H9 (cell line): ENCODE data around the gene GPRIN1. TPM values are rescaled to one million over a fixed set of nuclear protein-coding genes. Genes with fewer than 3 reads are reported as not detected.
A peak's percentile ranks its signal among the peaks of the same experiment; 100 is the strongest.

Source experiments
- DNase-seq: peaks from one replicate; pipeline ENCODE4 v3.0.0-alpha.2; 2017
- H2AFZ ChIP-seq: one replicate; pipeline ENCODE4 v1.6.1; 2013; ENCODE audit warnings: mild to moderate bottlenecking, low read length, control low read depth, moderate library complexity
- H2AK5ac ChIP-seq: 2 replicates; pipeline ENCODE4 v1.6.1; 2013; ENCODE audit warnings: low read length, control low read depth, mixed read lengths; ENCODE audit not compliant: insufficient read length
- H2BK120ac ChIP-seq: one replicate; pipeline ENCODE4 v1.6.1; 2013; ENCODE audit warnings: low read depth, mild to moderate bottlenecking, low read length, control low read depth, inconsistent platforms; ENCODE audit not compliant: poor library complexity, severe bottlenecking
- H2BK12ac ChIP-seq: 2 replicates; pipeline ENCODE4 v1.6.1; 2013; ENCODE audit warnings: low read length, control low read depth, mixed read lengths, low read depth; ENCODE audit not compliant: insufficient read length
- H2BK15ac ChIP-seq: 2 replicates; pipeline ENCODE4 v1.6.1; 2013; ENCODE audit warnings: low read depth, low read length, control low read depth
- H2BK20ac ChIP-seq: one replicate; pipeline ENCODE4 v1.6.1; 2013; ENCODE audit warnings: low read depth, mild to moderate bottlenecking, low read length, control low read depth, inconsistent platforms; ENCODE audit not compliant: poor library complexity, severe bottlenecking
- H2BK5ac ChIP-seq: 2 replicates; pipeline ENCODE4 v1.6.1; 2013; ENCODE audit warnings: low read length, control low read depth, mixed read lengths; ENCODE audit not compliant: insufficient read length
- H3K14ac ChIP-seq: 2 replicates; pipeline ENCODE4 v1.6.1; 2013; ENCODE audit warnings: low read length, control low read depth; ENCODE audit not compliant: insufficient read depth
- H3K18ac ChIP-seq: 2 replicates; pipeline ENCODE4 v1.6.1; 2013; ENCODE audit warnings: low read depth, mild to moderate bottlenecking, mixed read lengths, low read length, control low read depth; ENCODE audit not compliant: insufficient read length
- H3K23ac ChIP-seq: 2 replicates; pipeline ENCODE4 v1.6.1; 2013; ENCODE audit warnings: low read length, control low read depth, mixed read lengths, low read depth; ENCODE audit not compliant: insufficient read length
- H3K23me2 ChIP-seq: 2 replicates; pipeline ENCODE4 v1.6.1; 2013; ENCODE audit warnings: low read depth, mild to moderate bottlenecking, mixed read lengths, low read length, control low read depth; ENCODE audit not compliant: insufficient read length, poor library complexity, severe bottlenecking
- H3K27ac ChIP-seq: 2 replicates; pipeline ENCODE4 v1.5.1; 2013; ENCODE audit warnings: low read length, control low read depth, mixed read lengths, low read depth; ENCODE audit not compliant: insufficient read length
- H3K27me3 ChIP-seq: 2 replicates; pipeline ENCODE4 v1.6.1; 2013; ENCODE audit warnings: low read length, control low read depth, inconsistent platforms; ENCODE audit not compliant: insufficient read depth
- H3K4ac ChIP-seq: 2 replicates; pipeline ENCODE4 v1.6.1; 2013; ENCODE audit warnings: low read depth, mild to moderate bottlenecking, control low read depth, inconsistent platforms, low read length, moderate library complexity
- H3K4me1 ChIP-seq: 2 replicates; pipeline ENCODE4 v1.6.1; 2013; ENCODE audit warnings: low read length, control low read depth, inconsistent platforms; ENCODE audit not compliant: insufficient read depth
- H3K4me2 ChIP-seq: 2 replicates; pipeline ENCODE4 v1.6.1; 2013; ENCODE audit warnings: low read length, control low read depth, mixed read lengths; ENCODE audit not compliant: insufficient read length, insufficient read depth
- H3K56ac ChIP-seq: 2 replicates; pipeline ENCODE4 v1.6.1; 2013; ENCODE audit warnings: low read depth, mild to moderate bottlenecking, mixed read lengths, low read length, control low read depth; ENCODE audit not compliant: insufficient read length
- H3K79me1 ChIP-seq: 2 replicates; pipeline ENCODE4 v1.6.1; 2013; ENCODE audit warnings: low read depth, mild to moderate bottlenecking, moderate library complexity, low read length, control low read depth, inconsistent platforms; ENCODE audit not compliant: insufficient read depth, poor library complexity, severe bottlenecking
- H3K79me2 ChIP-seq: 2 replicates; pipeline ENCODE4 v1.6.1; 2013; ENCODE audit warnings: low read length, control low read depth, inconsistent platforms; ENCODE audit not compliant: insufficient read depth
- H3K9ac ChIP-seq: 2 replicates; pipeline ENCODE4 v1.6.1; 2013; ENCODE audit warnings: low read length, control low read depth, mixed read lengths; ENCODE audit not compliant: insufficient read length; ENCODE audit errors: extremely low read depth
- H3K9me3 ChIP-seq: one replicate; pipeline ENCODE4 v1.6.1; 2013; ENCODE audit warnings: low read depth, low read length, inconsistent platforms; ENCODE audit not compliant: control insufficient read depth
- H3T11ph ChIP-seq: one replicate; pipeline ENCODE4 v1.6.1; 2013; ENCODE audit warnings: mild to moderate bottlenecking, low read length, control low read depth, inconsistent platforms
- H4K20me1 ChIP-seq: one replicate; pipeline ENCODE4 v1.6.1; 2013; ENCODE audit not compliant: control insufficient read depth, insufficient read length, insufficient read depth
- H4K5ac ChIP-seq: 2 replicates; pipeline ENCODE4 v1.6.1; 2013; ENCODE audit warnings: low read depth, mild to moderate bottlenecking, mixed read lengths, low read length, control low read depth; ENCODE audit not compliant: insufficient read length
- H4K8ac ChIP-seq: replicated peaks from 2 replicates; pipeline ENCODE4 v1.6.1; 2013; ENCODE audit warnings: low read length, control low read depth, mixed read lengths, low read depth; ENCODE audit not compliant: insufficient read length
- H4K91ac ChIP-seq: 2 replicates; pipeline ENCODE4 v1.6.1; 2013; ENCODE audit warnings: low read depth, mild to moderate bottlenecking, moderate library complexity, mixed read lengths, low read length, control low read depth; ENCODE audit not compliant: insufficient read length
- H3K27ac Mint-ChIP-seq, 3 experiments: 2 replicates in 2 of 3; 3 replicates in 1 of 3; pipeline ENCODE4 v1.8.0; 2020 to 2021; ENCODE audit warnings: mixed read lengths in 3 of 3, mild to moderate bottlenecking in 1 of 3, moderate library complexity in 1 of 3
- H3K27me3 Mint-ChIP-seq: 2 replicates; pipeline ENCODE4 v1.8.0; 2021; ENCODE audit warnings: low read depth, mild to moderate bottlenecking, moderate library complexity, mixed read lengths
- H3K36me3 Mint-ChIP-seq, 3 experiments: 2 replicates in 2 of 3; 3 replicates in 1 of 3; pipeline ENCODE4 v1.8.0; 2020 to 2021; ENCODE audit warnings: low read depth in 3 of 3, mixed read lengths in 3 of 3; ENCODE audit not compliant: insufficient read depth in 1 of 3
- H3K4me1 Mint-ChIP-seq, 2 experiments: 2 replicates each; pipeline ENCODE4 v1.8.0; 2020; ENCODE audit warnings: mixed read lengths in 2 of 2
- H3K4me3 Mint-ChIP-seq, 2 experiments: 2 replicates in 1 of 2; 3 replicates in 1 of 2; pipeline ENCODE4 v1.8.0; 2020 to 2021; ENCODE audit warnings: mild to moderate bottlenecking in 2 of 2, mixed read lengths in 2 of 2, moderate library complexity in 1 of 2
- H3K9me3 Mint-ChIP-seq, 2 experiments: 2 replicates in 1 of 2; 3 replicates in 1 of 2; pipeline ENCODE4 v1.8.0; 2020; ENCODE audit warnings: mild to moderate bottlenecking in 2 of 2, mixed read lengths in 2 of 2, moderate library complexity in 1 of 2
- CTCF ChIP-seq: fragments of 200-600 bp; sonication (generic); conservative IDR thresholded peaks from 3 replicates; pipeline ENCODE4 v1.8.0; 2021; ENCODE audit warnings: antibody characterized with exemption, mild to moderate bottlenecking
- WGBS: extraction: QIAGEN DNeasy Blood & Tissue Kit; methylation state at CpG from one replicate; pipeline ENCODE4 v1.1.7; 2013; ENCODE audit warnings: missing lambda C conversion rate, low lambda C conversion rate, mixed read lengths; ENCODE audit not compliant: insufficient read length; ENCODE audit errors: extremely low coverage; 5-methylcytosine and 5-hydroxymethylcytosine counted together
- long read RNA-seq: library from polyadenylated mRNA; unstranded; transcript quantifications from one replicate; pipeline ENCODE4 v2.0.0, GENCODE V29; 2020
- total RNA-seq: library from RNA; stranded (reverse); gene quantifications from 2 replicates; pipeline ENCODE4 v1.2.1, GENCODE V29; 2021

Gene GPRIN1
- total RNA-seq = 10.8 and 12.1 TPM in 2 replicates
- long read RNA-seq, partial matches to known transcripts = 0 of 1 reads
- long read RNA-seq, other reads (novel, unspliced or antisense) = 1 of 1 reads

- H3K14ac ChIP-seq = no peak within 1 kb of the TSS
- peak; percentile 44; the same call in 2 of the 3 replicates for TF ChIP-seq CTCF
- H4K5ac ChIP-seq = no peak within 1 kb of the TSS
- no peak within 1 kb of the TSS for H3K27ac ChIP-seq
- no peak within 1 kb of the TSS for H3K18ac ChIP-seq
- no peak within 1 kb of the TSS for H3K23ac ChIP-seq
- H3K4me3 Mint-ChIP-seq = peak within 1 kb of the TSS; percentile 86 to 96
- H4K8ac ChIP-seq = no peak within 1 kb of the TSS
- H3K27ac Mint-ChIP-seq = peak within 1 kb of the TSS in 1 of 3 experiments; percentile 75; a peak in 2 of 7 replicates
- no peaks in the 10 kb centered on the region for H3K79me1 ChIP-seq
- no peaks in the 10 kb centered on the region for H4K20me1 ChIP-seq
- no peaks in the 10 kb centered on the region for H3K36me3 Mint-ChIP-seq
- peaks cover 6% of the 10 kb centered on the region for H3K23me2 ChIP-seq
- H2AK5ac ChIP-seq = no peak within 1 kb of the TSS
- H3K4me1 ChIP-seq = no peaks in the 10 kb centered on the region; the same call in 1 of the 2 replicates
- DNase-seq = peak; percentile 76
- no peak within 1 kb of the TSS for H3K56ac ChIP-seq
- no peak within 1 kb of the TSS for H2BK5ac ChIP-seq
- H3K4me1 Mint-ChIP-seq = peaks cover 32% of the 10 kb centered on the region in 2 experiments
- no peak within 1 kb of the TSS for H2BK120ac ChIP-seq
- no peak within 1 kb of the TSS for H2BK12ac ChIP-seq
- no peak within 1 kb of the TSS for H3K4ac ChIP-seq
- no peaks in the 10 kb centered on the region for H3K9me3 ChIP-seq
- WGBS = no CpG with 5 or more reads among the region's 101 CpGs
- peak within 1 kb of the TSS; percentile 56 for H3K9ac ChIP-seq
- peaks cover 24% of the 10 kb centered on the region for H3K27me3 Mint-ChIP-seq
- no peak within 1 kb of the TSS for H4K91ac ChIP-seq
- H3K27me3 ChIP-seq = no peaks in the 10 kb centered on the region; the same call in 1 of the 2 replicates
- H3K4me2 ChIP-seq = peak within 1 kb of the TSS; percentile 63
- no peaks in the 10 kb centered on the region; a peak in 1 of 5 replicates for H3K9me3 Mint-ChIP-seq
- H3T11ph ChIP-seq = no peak within 1 kb of the TSS
- no peak within 1 kb of the TSS for H2BK20ac ChIP-seq
- H2BK15ac ChIP-seq = no peak within 1 kb of the TSS
- H2AFZ ChIP-seq = no peak within 1 kb of the TSS
- no peaks in the 10 kb centered on the region for H3K79me2 ChIP-seq
Measured at GRCh38 chr5:176609724-176610434, at the start of gene GPRIN1. GPRIN1 (minus strand) TSS chr5:176610156; CDS start chr5:176599834, 10,322 bp downstream.
